ENCODE measurements around the gene MAF. TPM values are rescaled to one million over a fixed set of nuclear protein-coding genes. Genes with fewer than 3 reads are reported as not detected.

The MAF gene
- polyA plus RNA-seq, 3 donors: 0.03 to 0.92 TPM; not detected in 1

GRCh38 chr16:79603055-79603454, 2.5 kb upstream of the MAF start:
- Mint-ChIP-seq H3K36me3 (peaks cover 3 to 4% of the 10 kb centered on the region in 2 donors), H3K27me3 (ENCODE audit: low read depth in 3 of 3) (peaks cover 22 to 37% (median 27%) of the 10 kb centered on the region in 3 donors), H3K4me3 (no peak overlapping the region), H3K27ac (no peak overlapping the region), H3K4me1 (peaks cover 31% of the 10 kb centered on the region), H3K9me3 (peaks cover 0 to 12% (median 2%) of the 10 kb centered on the region in 7 donors)
- no peaks in the 10 kb centered on the region for H4K20me1 ChIP-seq (ENCODE audit: insufficient read depth, low read length)
- WGBS (ENCODE audit: insufficient coverage): 83% methylated on average over 1 of the region's 2 CpGs
- intact Hi-C loops (cut with micrococcal nuclease): loop anchor here (5.0 to 10.0 kb wide), 6 partner anchors 511 to 1498 kb away; no protein-coding TSS in a partner anchor
- no peak overlapping the region for H3K4me3 ChIP-seq (replicated peaks in 1 of 3; ENCODE audit: low read depth in 2 of 3, low read length in 3 of 3)
- no peak overlapping the region for H3K9ac ChIP-seq (ENCODE audit: insufficient read depth, low read length, poor library complexity, severe bottlenecking)
- H3K9me3 ChIP-seq (replicated peaks in 1 of 2; ENCODE audit: control insufficient read depth in 1 of 2, insufficient read depth in 1 of 2, low read length in 2 of 2): no peaks in the 10 kb centered on the region
- no peak overlapping the region for H2AFZ ChIP-seq (ENCODE audit: insufficient read depth, low read depth, low read length, poor library complexity, severe bottlenecking)
- H3K27ac ChIP-seq (ENCODE audit: low read depth in 1 of 2, low read length in 2 of 2): no peak overlapping the region
- no peak for TF ChIP-seq CTCF (IDR thresholded peaks at IDR 0.05)
- no peaks in the 10 kb centered on the region for H3K36me3 ChIP-seq (replicated peaks in 1 of 2; ENCODE audit: control insufficient read depth in 1 of 2, insufficient read depth in 2 of 2, low read length in 2 of 2)
- H3K4me1 ChIP-seq (ENCODE audit: control insufficient read depth in 1 of 2, insufficient read depth in 2 of 2, low read length in 2 of 2): peaks cover 23 to 36% of the 10 kb centered on the region in 2 donors
- H3K27me3 ChIP-seq (ENCODE audit: control insufficient read depth in 2 of 2, insufficient read depth in 2 of 2, low read length in 2 of 2): peaks cover 7 to 19% of the 10 kb centered on the region in 2 donors
- no peak for DNase-seq
- H3K4me2 ChIP-seq (replicated peaks; ENCODE audit: extremely low read depth, low read length, poor library complexity, severe bottlenecking): no peak overlapping the region
- no peaks in the 10 kb centered on the region for H3K79me2 ChIP-seq (ENCODE audit: insufficient read depth, low read length)

GRCh38 chr16:79602628-79603014, 2.1 kb upstream of the MAF start:
- peaks cover 12 to 24% of the 10 kb centered on the region in 2 donors for H3K27me3 ChIP-seq (ENCODE audit: control insufficient read depth in 2 of 2, insufficient read depth in 2 of 2, low read length in 2 of 2)
- H4K20me1 ChIP-seq (ENCODE audit: insufficient read depth, low read length): no peaks in the 10 kb centered on the region
- intact Hi-C loops (cut with micrococcal nuclease): loop anchor here (5.0 to 10.0 kb wide), 6 partner anchors 510 to 1498 kb away; no protein-coding TSS in a partner anchor
- no peak overlapping the region for H3K4me2 ChIP-seq (replicated peaks; ENCODE audit: extremely low read depth, low read length, poor library complexity, severe bottlenecking)
- no peaks in the 10 kb centered on the region for H3K9me3 ChIP-seq (replicated peaks in 1 of 2; ENCODE audit: control insufficient read depth in 1 of 2, insufficient read depth in 1 of 2, low read length in 2 of 2)
- no peak overlapping the region for H3K27ac Mint-ChIP-seq
- H2AFZ ChIP-seq (ENCODE audit: insufficient read depth, low read depth, low read length, poor library complexity, severe bottlenecking): no peak overlapping the region
- no peaks in the 10 kb centered on the region for H3K79me2 ChIP-seq (ENCODE audit: insufficient read depth, low read length)
- H3K9me3 Mint-ChIP-seq: peaks cover 0 to 13% (median 2%) of the 10 kb centered on the region in 7 donors
- WGBS (ENCODE audit: insufficient coverage): 49% methylated on average over 5 of the region's 5 CpGs
- DNase-seq: no peak
- H3K4me3 ChIP-seq (replicated peaks in 1 of 3; ENCODE audit: low read depth in 2 of 3, low read length in 3 of 3): no peak overlapping the region
- no peaks in the 10 kb centered on the region for H3K36me3 ChIP-seq (replicated peaks in 1 of 2; ENCODE audit: control insufficient read depth in 1 of 2, insufficient read depth in 2 of 2, low read length in 2 of 2)
- no peak overlapping the region for H3K4me3 Mint-ChIP-seq
- peaks cover 27 to 41% (median 32%) of the 10 kb centered on the region in 3 donors for H3K27me3 Mint-ChIP-seq (ENCODE audit: low read depth in 3 of 3)
- peaks cover 25 to 39% of the 10 kb centered on the region in 2 donors for H3K4me1 ChIP-seq (ENCODE audit: control insufficient read depth in 1 of 2, insufficient read depth in 2 of 2, low read length in 2 of 2)
- TF ChIP-seq CTCF (IDR thresholded peaks at IDR 0.05): no peak
- no peak overlapping the region for H3K9ac ChIP-seq (ENCODE audit: insufficient read depth, low read length, poor library complexity, severe bottlenecking)
- peaks cover 4 to 5% of the 10 kb centered on the region in 2 donors for H3K36me3 Mint-ChIP-seq
- no peak overlapping the region for H3K27ac ChIP-seq (ENCODE audit: low read depth in 1 of 2, low read length in 2 of 2)
- peaks cover 35% of the 10 kb centered on the region for H3K4me1 Mint-ChIP-seq
